ENCODE measurements around the gene NIPAL3. TPM values are rescaled to one million over a fixed set of nuclear protein-coding genes. Genes with fewer than 3 reads are reported as not detected.

Gene NIPAL3
- 47.7 and 55.8 TPM in 2 replicates for total RNA-seq (2022)
- percentile 74 among the genes with signal in this experiment for Bru-seq, nascent RNA
- percentile 83 among the genes with signal in this experiment for BruChase-seq, experiment 1, labeled RNA remaining after a 6-hour chase
- percentile 75 among the genes with signal in this experiment for BruChase-seq, experiment 2, labeled RNA remaining after a 2-hour chase
- long read RNA-seq, transcript NIPAL3-202 (12 exons, 1,676 nt): minor isoform, 59 of 183 reads
- long read RNA-seq, transcript NIPAL3-204 (12 exons, 1,711 nt): major isoform, 61 of 183 reads
- long read RNA-seq, partial matches to known transcripts: 15 of 183 reads
- long read RNA-seq, other reads (novel, unspliced or antisense): 45 of 183 reads

- Mint-ChIP-seq H3K9me3 (ENCODE audit: unreplicated experiment) (no peaks in the 10 kb centered on the region), H3K27ac (ENCODE audit: low read depth, unreplicated experiment) (peak within 1 kb of the TSS; percentile 98), H3K4me3 (ENCODE audit: unreplicated experiment) (peak within 1 kb of the TSS; percentile 93), H3K4me1 (ENCODE audit: insufficient read depth, unreplicated experiment) (peaks cover 45% of the 10 kb centered on the region), H3K36me3 (ENCODE audit: insufficient read depth, unreplicated experiment) (peaks cover 12% of the 10 kb centered on the region), H3K27me3 (ENCODE audit: insufficient read depth, unreplicated experiment) (no peaks in the 10 kb centered on the region)
- peak; percentile 84 for TF ChIP-seq CTCF (IDR thresholded peaks at IDR 0.05; ENCODE audit: unreplicated experiment)
- no TSS peak for BruUV-seq (replicated peaks)
- intact Hi-C loops (cut with micrococcal nuclease): loop anchor here (5.0 kb wide), 2 partner anchors 87 to 222 kb away; partner anchors contain the start of gene RCAN3
- peak; percentile 99 for DNase-seq (ENCODE audit: unreplicated experiment)
- POLR2A ChIA-PET: interaction anchor here (0.7 to 8.3 kb wide), 29 partner anchors 9 to 436 kb away, joined by 3 to 66 read pairs (median 4); partner anchors contain the start of genes CLIC4, GRHL3, IL22RA1 and RCAN3
- CTCF ChIA-PET: interaction anchor here (0.6 to 2.1 kb wide), 25 partner anchors 10 to 812 kb away, joined by 3 to 12 read pairs (median 4); no protein-coding TSS in a partner anchor
Observed at GRCh38 chr1:24415334-24415909, at the start of gene NIPAL3. NIPAL3 (plus strand) TSS chr1:24415802; CDS start chr1:24419548, 3,746 bp downstream.

GRCh38 chr1:24366707-24367106 lies 48.9 kb upstream of the NIPAL3 start:
- POLR2A ChIA-PET: interaction anchor here (1.0 to 7.2 kb wide), 3 partner anchors 12 to 275 kb away, joined by 3 to 78 read pairs (median 18); no protein-coding TSS in a partner anchor
- no peak overlapping the region for H3K4me3 Mint-ChIP-seq (ENCODE audit: unreplicated experiment)
- peaks cover 14% of the 10 kb centered on the region for H3K36me3 Mint-ChIP-seq (ENCODE audit: insufficient read depth, unreplicated experiment)
- H3K4me1 Mint-ChIP-seq (ENCODE audit: insufficient read depth, unreplicated experiment): peaks cover 33% of the 10 kb centered on the region
- TF ChIP-seq CTCF (IDR thresholded peaks at IDR 0.05; ENCODE audit: unreplicated experiment): no peak
- H3K27me3 Mint-ChIP-seq (ENCODE audit: insufficient read depth, unreplicated experiment): no peaks in the 10 kb centered on the region
- CTCF ChIA-PET: interaction anchor here (0.6 to 3.8 kb wide), 6 partner anchors 10 to 168 kb away, joined by 3 to 13 read pairs (median 6); no protein-coding TSS in a partner anchor
- intact Hi-C loops (cut with micrococcal nuclease): no loop called here
- BruUV-seq (replicated peaks): no TSS peak
- H3K9me3 Mint-ChIP-seq (ENCODE audit: unreplicated experiment): no peaks in the 10 kb centered on the region
- no peak for DNase-seq (ENCODE audit: unreplicated experiment)
- no peak overlapping the region for H3K27ac Mint-ChIP-seq (ENCODE audit: low read depth, unreplicated experiment)

- Mint-ChIP-seq H3K4me3 (ENCODE audit: unreplicated experiment) (no peak overlapping the region), H3K9me3 (ENCODE audit: unreplicated experiment) (no peaks in the 10 kb centered on the region), H3K27ac (ENCODE audit: low read depth, unreplicated experiment) (no peak overlapping the region), H3K4me1 (ENCODE audit: insufficient read depth, unreplicated experiment) (peaks cover 16% of the 10 kb centered on the region), H3K27me3 (ENCODE audit: insufficient read depth, unreplicated experiment) (no peaks in the 10 kb centered on the region), H3K36me3 (ENCODE audit: insufficient read depth, unreplicated experiment) (peaks cover 13% of the 10 kb centered on the region)
- ChIA-PET CTCF (interaction anchor here (0.9 to 1.8 kb wide), 3 partner anchors 10 to 167 kb away, joined by 4 to 6 read pairs (median 5); no protein-coding TSS in a partner anchor), POLR2A (interaction anchor here (7.2 kb wide), 1 partner anchor 9 kb away, joined by 78 read pairs; no protein-coding TSS in a partner anchor)
- TF ChIP-seq CTCF (IDR thresholded peaks at IDR 0.05; ENCODE audit: unreplicated experiment): no peak
- DNase-seq (ENCODE audit: unreplicated experiment): peak; percentile 87
- BruUV-seq (replicated peaks): no TSS peak
- intact Hi-C loops (cut with micrococcal nuclease): no loop called here
Observed at GRCh38 chr1:24369199-24369598, 46.4 kb upstream of the NIPAL3 start.

- Mint-ChIP-seq H3K4me3 (ENCODE audit: unreplicated experiment) (no peak overlapping the region), H3K36me3 (ENCODE audit: insufficient read depth, unreplicated experiment) (peaks cover 10% of the 10 kb centered on the region), H3K27me3 (ENCODE audit: insufficient read depth, unreplicated experiment) (no peaks in the 10 kb centered on the region), H3K4me1 (ENCODE audit: insufficient read depth, unreplicated experiment) (peaks cover 15% of the 10 kb centered on the region), H3K9me3 (ENCODE audit: unreplicated experiment) (no peaks in the 10 kb centered on the region), H3K27ac (ENCODE audit: low read depth, unreplicated experiment) (no peak overlapping the region)
- ChIA-PET CTCF (interaction anchor here (0.8 to 1.8 kb wide), 2 partner anchors 18 to 168 kb away, joined by 4 to 5 read pairs; no protein-coding TSS in a partner anchor), POLR2A (interaction anchor here (1.2 kb wide), 1 partner anchor 10 kb away, joined by 5 read pairs; no protein-coding TSS in a partner anchor)
- no peak for TF ChIP-seq CTCF (IDR thresholded peaks at IDR 0.05; ENCODE audit: unreplicated experiment)
- no TSS peak for BruUV-seq (replicated peaks)
- no peak for DNase-seq (ENCODE audit: unreplicated experiment)
- intact Hi-C loops (cut with micrococcal nuclease): no loop called here
Observed at GRCh38 chr1:24369801-24370200, 45.8 kb upstream of the NIPAL3 start.

All from MCF 10A (cell line).